Activated T-cell treated with anti-CD3 and anti-CD28 coated beads for 4 hours (primary cell): ENCODE results near the gene HOXA6.

Source experiments
- DNase-seq: peaks from one replicate; pipeline ENCODE4 v3.0.0-alpha.2; 2020

Gene HOXA6

DNA sequence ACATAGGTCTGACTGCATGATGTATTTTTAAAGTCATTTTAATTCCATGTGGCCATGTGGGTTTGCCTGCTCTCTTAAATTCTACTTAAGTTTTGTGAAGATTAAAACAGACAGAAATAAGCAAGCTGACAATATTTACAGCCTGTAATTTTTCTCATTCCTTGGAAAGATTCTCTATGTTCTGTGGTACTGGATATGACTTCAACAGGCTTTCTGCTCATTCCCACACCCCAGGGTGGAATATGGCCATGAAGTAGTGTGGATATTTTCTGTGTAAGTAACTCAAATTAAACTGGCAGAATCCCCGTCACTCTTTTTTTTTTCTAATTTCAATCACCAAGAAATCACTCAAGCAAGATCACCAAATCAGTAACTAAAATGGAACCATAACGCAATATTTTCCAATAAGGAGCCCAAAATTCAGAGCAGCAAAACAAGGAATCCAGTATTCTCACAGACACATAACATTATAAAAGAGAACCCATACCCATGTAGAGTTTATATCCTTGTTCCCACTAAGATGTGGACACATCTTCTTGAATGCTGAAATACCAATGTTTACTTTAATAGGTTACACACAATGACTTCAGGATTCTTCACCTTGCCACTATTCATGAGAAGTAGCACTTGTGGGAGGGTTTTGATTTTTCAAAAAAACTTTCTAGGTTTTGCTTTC is 9.8 kb downstream of the HOXA6 start:
- no peak for DNase-seq

DNA sequence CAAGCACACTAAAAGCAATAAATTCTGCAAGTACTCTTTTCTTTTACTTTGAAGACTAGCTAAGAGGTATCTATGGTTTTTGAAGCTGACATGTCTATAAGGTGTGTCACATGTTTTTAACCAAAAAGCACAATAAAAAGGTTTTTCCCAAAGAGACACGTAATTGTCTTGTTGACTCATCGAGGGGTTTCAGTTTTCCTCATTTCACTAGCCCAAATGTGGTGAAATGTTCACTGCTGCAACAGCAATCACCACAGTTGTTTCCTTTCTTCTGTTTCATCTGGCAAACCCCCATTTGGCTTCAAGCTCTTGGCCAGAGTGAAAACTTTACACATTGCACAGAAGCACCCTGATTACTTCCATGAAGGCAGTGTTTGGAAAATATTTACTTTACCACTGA is 13.2 kb downstream of the HOXA6 start:
- DNase-seq = no peak

DNA sequence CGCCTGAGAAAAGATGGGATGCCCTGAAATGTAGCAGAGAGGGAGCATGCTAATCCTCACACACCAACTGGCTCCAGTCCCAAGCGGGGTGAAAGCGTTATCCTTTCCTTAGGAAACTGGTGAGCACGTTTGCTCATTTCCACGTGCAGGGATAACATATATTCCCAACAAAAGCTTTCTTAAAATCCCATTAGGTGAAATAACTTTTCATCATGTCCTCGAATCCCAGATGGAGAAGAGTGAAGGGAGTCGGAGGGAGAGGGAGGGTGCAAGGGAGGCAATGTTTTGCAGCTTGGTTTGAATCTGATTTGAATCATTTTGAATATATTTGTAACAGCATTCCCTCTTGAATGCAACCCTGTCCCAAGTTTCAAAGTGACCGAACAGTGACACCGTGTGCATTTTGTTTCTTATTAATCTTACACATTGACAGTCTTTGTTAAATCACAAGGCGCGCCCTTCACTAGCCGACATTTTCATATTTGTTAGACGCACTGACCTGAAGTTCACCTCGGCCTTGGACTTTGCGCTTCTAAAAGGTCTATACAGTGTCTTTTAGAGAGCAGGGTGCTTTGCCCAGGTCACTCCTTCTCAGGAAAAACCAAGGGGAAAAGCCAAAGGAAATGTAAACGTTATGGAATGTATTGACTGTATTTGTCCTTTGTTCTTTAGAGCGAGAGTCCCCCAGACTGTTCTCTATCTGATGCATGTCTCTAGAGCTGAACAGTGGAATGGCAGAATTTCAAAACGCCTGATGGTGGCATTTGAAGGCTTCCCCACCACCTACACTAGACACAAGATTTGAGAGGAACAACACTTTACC is 14.0 kb downstream of the HOXA6 start:
- no peak for DNase-seq

DNA sequence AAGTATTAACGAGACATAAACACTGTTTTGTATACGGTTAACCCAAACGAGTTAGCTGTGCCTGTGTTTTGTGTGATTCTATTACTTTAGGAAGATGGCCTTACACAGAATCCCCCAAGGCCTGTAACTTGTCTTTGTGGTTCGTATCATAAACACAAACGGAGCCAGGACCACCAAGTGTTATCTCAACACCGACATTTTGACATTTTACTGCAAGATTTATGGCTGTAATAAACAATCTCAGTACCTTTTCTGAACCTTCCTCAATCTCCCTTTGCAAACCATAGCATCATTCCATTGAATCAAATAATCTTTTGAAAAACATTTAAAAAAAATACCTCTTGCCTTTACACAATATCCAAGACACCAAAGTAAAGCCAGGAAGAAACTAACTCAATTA is 14.6 kb downstream of the HOXA6 start:
- no peak for DNase-seq

DNA sequence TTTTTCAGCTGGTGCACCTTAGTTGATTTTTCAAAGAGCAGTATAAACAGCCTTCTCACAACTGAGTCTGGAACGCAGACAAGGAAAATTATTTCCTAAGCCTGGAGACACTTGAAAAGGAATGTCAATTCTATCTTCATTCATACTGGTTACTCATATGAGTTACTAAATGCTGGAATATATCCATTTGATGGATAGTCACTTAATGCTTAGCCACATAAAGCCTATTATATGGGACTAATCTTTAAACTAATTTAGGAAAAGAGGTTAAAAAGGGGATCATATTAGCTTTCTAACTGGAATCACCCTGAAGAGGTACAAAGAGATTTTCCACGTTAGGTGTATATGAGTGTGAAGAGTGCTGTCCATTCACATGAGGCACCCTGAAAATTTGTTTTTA is 15.4 kb downstream of the HOXA6 start:
- DNase-seq = no peak

DNA sequence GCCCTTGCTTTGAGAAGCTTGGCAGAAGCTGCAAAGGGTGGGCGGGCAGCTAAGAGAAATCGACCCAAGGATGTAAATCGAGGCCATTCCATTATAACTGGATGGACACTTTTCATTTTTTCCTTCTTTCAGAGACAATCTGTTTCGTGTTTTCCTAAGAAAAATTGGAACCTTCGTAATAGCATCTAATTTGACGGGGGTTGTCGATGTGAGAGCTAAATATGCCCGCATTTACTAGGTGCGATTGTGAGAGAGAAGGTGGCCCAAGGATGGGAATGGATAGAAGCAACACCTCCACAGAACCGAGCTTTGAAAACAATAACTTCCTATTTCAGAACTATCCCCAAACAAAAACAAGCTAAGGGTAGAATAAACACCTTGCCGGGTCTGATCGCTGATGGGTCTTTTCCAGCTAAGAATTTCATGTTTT is 16.2 kb downstream of the HOXA6 start:
- no peak for DNase-seq

DNA sequence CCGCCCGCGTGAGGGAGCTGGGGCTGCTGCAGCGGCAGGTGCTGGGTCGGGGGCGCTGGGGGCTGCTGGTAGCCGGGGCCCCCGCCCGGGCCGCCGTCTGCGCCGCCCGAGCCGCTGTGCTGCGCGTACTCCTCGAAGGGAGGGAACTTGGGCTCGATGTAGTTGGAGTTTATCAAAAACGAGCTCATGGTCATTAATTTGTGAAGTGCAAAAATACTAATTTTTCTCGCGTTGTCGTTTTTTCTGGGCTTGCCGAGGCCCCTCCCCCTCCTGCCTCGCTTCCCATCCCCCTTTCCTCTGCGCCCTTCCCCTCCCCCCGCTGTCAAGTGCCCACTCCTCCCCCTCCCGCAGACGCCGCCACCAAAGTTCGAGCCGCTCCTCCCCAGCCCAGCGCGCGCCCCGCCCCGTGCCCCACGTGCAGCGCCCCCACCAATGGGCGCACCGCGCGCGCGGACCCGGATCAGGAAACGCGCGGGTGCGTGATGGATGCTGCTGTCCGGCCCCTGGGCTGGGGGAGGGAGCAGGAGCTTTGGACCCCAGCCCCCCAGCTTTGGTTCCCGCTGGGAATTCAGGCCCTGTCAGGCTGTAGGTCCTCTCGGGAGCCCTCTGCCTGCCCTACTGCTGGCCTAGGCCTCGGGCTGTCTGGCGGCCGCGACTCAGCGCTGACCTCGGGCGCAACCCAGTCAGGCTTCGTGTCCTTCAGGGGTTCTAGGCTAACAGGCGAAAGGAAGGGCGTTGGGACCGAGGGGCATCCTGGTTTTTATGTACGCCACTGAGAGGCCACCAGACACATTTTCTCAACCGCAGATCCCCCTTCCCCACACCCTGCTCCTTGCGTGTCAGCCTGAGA is 16.8 kb downstream of the HOXA6 start, which contains the start of gene HOXA4:
TSS of gene HOXA4 (minus strand) at position 218 of the 850 bp plus-strand sequence. CDS start at position 194, 24 bp downstream.
- DNase-seq = peak; percentile 49

DNA sequence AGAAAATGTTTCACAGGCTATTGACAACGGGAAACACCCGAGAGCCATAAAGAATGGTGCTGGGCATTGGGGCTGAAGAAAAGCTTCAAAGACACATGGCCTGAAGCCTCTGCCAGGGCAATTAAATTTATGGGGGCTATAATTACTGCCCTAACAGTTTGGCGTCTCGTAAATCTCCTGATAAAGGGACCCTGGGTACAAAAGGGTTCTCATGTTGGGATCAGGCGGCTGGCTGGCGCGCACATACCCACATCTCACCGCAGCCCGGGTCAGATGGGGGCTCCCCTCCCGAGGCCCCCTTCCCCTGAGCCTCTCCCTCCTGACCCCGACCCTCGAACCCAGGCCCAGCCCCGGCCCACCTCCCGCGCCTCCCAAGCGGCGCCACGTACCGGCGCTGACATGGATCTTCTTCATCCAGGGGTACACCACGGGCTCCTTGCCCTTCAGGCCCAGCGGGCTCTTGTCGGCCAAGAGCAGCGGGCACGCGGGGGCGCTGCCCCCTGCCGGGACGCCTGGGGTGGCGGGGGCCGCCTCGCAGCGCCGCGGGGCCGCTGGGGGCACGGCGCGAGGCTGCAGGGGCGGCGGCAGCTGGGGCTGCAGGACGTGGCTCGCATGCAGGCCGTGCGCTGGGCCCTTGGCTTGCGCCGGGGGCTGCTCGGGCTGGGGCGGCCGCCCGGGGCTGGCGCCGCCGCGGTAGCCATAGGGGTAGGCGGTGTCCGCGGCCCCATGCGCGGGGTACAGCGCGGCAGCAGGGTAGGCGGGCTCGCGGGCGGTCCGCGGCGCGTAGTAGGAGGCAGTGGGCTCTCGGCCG is 17.6 kb downstream of the HOXA6 start:
- DNase-seq = no peak

DNA sequence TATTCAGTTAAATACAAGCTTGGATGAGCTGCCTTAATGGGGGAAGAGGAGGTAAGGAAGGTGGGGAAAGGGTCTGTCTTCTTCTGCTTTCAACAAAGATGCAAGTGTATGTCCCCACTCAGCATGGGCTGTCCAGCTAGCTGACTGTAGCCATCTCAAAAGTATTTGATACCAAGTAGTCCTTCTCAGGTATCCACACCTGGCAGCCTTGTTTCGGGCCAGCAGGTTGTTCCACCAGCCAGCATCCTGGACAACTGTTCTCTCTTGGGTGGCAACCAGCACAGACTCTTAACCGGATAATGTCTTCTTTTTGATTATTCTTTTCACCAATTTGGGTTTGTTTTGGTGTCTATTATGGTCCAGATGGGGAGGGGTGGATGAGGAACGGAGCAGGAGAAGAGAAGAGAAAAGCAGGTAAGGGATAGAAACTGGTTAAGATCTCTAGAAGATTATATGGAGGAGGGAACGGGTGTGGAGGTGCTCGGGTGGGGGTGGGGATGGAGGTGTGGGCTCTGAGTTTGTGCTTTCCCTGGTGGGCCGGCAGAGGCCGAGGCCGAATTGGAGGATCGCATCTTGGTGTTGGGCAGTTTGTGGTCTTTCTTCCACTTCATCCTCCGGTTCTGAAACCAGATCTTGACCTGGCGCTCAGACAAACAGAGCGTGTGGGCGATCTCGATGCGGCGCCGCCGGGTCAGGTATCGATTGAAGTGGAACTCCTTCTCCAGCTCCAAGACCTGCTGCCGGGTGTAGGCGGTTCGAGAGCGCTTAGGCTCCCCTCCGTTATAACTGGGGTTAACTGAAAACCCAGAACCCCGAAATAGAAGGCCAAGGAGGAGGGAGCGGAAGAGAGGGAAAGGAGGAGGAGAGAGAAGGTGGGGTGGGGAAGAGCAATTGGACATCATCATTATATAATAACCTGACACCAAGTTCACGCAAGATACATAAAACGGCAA is 18.5 kb downstream of the HOXA6 start:
- no peak for DNase-seq

DNA sequence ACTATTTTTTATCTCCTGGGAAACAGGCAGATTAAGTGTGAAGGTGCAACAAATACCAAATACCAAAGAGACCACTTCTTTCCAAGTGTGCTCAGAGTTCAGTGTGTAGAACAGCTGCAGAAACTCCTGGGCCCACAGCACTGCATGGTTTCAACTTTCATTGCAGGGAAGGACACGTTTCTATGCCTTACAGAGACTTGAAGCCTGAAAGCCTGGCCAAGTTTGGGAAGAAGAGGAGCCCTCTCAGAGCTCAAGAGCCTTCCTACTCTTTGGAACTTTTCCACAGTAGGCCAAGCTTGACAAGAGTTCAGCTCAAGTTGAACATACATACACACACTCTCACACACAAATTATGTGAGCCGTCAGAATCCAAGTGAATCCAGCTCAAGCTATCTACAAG is 19.5 kb downstream of the HOXA6 start:
- DNase-seq = no peak

DNA sequence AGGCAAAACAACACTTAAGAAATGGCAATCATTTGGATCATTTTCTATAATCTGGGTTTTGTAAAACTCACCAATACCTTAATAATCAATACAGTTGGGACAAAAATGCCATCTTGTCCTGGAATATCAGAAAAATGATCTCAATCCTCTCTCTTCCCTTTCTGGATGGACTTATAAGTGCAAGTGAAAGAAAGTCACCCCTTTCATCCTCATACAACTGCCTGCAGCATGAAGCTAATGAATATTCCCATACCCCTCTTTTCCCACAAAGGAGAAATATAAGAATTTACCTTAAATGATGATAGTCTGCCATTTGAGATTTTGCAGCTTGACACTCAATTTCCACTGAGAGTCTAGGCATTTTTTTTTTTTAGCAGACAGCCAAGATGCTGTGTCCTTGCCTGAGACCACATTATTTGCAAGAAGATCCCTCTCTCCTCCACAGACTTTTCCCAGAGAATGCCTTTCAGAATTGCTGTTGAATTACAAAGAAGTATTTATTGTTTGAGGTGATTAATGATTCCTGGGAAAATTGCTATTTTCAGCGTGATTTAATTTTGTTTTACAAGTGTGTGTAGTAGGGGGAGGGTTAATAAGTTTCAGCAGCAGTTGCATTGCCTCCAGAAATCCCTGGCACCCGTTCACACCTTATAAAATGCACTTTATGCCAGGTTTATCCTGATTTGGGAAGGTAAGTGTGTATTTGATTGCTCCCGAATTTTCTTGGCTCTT is 20.8 kb downstream of the HOXA6 start:
- DNase-seq = no peak

DNA sequence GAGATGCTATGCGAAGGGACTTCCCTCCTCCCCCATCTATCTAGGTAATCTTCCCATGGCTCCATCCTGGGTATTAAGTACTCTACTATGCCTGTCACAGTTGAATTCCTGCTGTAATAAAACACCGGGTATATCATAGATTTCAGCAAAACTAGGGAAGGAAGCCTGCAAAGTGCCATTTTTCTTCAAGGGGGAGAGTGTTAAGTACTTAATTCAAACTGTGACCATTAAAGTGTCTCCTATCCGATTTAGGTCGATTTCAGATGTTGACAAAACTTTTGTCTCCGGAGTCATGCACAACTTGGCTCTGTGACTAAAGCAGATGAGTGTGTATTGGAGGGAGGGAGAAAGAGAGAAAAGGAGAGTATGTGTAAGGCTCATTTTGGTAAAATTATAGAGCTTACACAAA is 21.6 kb downstream of the HOXA6 start:
- DNase-seq = no peak

DNA sequence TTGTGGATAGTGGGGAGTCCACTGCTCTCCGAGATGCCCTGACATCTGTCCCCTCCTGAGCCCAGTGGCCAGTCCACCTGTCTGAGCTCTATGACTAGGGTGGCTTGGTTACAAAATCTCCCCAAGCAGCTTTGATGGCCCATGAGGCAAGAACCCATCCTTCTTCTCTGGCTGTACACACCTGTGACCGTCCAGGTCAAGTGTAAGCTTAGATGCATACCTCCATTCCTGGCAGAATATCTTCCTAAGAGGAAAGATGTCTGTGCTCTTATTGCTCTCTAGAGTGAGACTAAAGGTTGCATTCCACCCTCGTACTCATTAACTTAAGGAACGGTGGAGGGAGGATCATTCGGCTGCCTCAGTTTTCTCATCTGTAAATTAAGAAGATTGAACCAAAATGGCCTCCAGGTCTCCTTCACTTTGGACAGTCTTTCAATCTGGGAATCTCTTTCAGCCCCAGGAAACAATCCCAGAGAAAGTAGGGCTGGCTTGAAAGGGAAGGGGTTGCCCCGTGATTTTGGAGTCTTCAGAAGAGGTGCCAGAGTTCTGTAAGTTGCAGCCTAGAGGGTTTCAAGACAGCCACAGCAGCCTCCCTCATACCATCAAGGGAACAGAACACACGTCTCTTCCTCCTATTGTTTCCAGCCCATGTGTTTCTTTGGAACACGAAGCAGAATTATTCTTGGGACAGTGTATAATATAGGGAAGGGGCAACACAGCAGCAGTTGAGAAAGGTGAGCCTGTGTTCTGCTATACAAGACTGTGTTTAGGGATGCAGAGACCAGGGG is 22.5 kb downstream of the HOXA6 start:
- DNase-seq = no peak

DNA sequence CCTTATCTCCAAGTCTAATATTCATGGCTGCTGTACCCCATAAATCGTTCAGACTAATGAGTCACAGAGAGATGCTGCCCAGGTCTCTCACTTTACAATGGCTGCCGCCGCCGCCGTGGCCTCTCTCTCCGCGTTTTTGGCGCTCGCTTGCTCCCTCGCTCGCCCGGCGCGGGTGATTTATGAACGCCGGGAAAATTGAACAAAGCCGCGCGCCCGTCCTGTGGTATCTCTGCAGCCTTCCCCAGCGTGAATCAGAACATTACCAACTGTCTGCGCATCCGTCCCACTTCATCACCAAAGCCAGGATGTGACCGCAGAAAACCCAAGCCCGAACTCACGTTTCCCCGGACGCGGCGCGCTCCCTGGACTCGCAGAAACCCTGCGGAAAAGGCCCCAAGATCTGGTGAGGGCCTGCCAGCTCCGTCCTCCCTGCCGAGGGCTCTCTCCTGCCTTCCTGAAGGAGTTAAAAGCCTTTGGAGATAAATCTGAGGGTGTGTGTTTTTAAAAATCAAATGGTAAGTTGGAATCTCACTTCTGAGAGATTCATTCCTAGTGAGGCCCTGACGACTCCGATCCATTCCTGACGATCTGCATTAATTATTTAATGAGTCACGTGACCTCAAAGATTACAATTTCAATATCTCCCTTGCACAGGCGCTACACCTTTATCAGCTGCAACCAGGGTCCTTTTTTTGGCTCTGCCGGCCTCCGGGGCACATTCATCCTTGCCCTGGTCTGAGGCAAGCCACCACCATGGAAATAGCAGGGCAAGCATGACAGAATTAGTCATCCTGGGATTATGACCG is 23.3 kb downstream of the HOXA6 start:
- DNase-seq = no peak

DNA sequence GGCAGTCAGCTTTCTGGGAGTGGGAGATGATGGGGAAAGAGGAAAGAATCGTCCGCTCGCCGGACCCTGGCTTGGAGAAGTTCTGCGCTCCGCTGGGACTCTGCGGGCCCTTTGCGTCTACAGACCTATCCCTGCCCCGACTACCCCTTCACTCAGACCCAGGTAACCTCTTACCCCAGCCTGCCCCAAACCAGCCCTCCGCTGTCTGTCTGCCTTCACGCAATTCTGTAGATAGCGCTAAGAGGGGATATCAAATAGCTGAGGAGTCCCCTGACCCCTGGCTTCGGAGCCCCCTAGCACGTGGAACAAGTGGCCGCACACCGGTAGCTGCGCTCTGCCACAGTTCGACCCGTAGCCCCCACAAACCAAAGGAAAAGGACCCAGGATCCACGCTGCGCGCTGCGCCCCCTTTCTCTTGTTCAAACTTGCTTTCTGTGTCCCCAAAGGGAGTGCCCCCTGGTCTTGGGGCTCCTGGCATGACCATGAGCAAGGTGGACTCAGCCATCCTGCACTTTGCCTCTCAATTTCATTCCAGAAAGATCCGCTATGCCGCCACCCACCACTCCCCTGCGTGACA is 24.0 kb downstream of the HOXA6 start:
- DNase-seq = no peak

DNA sequence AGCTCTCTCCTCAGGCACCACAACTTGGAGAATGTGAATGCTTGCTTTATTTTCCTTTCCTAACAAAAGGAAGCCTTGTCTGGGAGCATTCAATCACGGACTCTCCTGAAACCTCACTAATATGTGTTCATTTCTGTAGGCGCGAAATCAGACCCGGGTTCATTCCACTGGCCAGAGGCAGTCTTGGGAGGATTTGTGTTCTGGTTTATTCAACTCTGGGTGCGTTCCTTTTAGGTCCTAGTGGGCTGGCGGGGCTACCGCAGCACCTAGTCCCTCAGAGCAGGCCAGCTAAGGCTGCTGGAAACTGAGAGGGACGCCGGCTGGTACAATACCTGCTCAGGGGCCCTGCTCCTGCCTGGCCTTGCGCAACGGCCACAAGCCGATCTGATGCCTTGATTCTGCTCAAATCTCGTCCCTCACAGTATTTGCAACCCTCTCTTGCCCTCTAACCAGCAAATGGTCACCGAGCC is 24.5 kb downstream of the HOXA6 start:
- DNase-seq = no peak

DNA sequence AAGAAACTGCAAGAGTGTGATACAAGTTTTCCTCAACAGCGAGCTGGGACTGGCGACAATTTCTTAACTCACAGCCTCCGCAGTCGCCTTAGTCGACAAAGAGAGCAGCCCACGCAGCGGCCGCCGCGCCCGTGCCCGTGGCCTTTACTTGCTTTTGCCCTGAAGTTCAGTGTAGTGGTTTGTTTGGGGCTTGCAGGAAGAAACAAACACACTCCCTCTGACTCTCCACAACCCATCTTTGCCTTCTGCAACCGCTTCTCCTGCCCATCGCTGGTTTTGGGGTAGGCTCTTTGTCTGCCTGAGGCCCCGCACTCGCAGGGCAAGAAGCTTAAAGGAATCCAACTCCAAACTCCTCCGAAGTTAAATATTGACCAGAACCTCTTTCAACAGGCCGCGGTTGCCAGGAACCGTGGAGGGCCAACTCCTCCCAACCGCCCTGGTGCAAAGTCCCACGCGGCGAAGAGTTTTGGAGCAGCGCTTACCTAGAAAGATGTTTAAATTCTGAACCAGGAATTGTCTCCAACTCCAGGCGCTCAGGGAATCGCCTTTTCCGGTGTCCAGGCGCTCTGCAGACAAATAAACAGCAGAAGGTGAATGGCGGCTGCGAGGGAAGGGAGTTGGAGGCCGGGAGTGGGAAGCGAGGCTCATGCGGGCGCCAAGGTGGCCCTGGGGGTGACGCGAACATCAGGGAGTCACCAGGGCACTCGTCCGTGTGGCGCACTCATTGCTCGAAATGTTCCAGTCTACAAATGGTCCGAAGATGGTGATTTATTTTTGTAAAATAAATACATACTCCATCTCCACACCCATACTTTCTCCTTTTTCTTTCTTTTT is 25.3 kb downstream of the HOXA6 start:
- no peak for DNase-seq
